Measurements from ENCODE around the gene BCAN.
A peak's percentile ranks its signal among the peaks of the same experiment; 100 is the strongest.

Gene BCAN

GRCh38 chr1:156641761-156642264 is at the start of gene BCAN:
Gene BCAN (plus strand): TSS chr1:156642117. CDS start chr1:156646055, 3,938 bp downstream.
- H3K27ac Mint-ChIP-seq = peak within 1 kb of the TSS in 1 of 3 experiments; percentile 77

DNA sequence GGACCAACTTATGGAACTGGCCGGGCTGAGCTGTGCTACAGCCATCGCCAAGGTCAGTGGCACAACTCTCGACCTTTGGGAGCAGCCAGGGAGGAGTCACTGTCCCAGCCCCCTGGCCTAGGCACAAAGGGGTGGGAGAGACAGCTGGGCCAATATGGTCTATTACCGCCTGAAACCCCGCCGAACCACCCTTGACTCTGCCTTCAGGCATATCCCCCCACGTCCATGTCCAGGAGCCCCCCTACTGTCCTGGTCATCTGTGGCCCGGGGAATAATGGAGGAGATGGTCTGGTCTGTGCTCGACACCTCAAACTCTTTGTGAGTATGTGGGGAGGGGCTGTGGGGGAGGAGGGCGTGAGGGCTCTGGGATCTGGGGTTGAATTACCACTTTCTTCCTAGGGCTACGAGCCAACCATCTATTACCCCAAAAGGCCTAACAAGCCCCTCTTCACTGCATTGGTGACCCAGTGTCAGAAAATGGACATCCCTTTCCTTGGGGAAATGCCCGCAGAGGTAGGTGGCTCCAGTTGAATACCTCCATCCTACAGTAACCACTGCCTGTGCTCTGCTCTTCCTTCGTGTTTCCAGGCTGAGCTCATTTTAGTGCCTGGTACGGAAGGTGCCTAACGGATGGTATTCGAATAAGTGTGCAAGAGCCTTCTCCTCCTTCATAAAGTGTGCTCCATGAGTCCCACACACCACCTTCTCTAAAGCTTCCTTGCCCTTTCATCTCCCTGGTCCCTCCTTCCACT is 49.6 kb upstream of the BCAN start:
- Mint-ChIP-seq H3K9me3 (no peaks in the 10 kb centered on the region), H3K4me3 (peak overlapping the region; percentile 84 to 85 (median 84)), H3K36me3 (ENCODE audit: low read depth) (peaks cover 20% of the 10 kb centered on the region), H3K4me1 (peaks cover 12% of the 10 kb centered on the region), H3K27me3 (ENCODE audit: low read depth) (no peaks in the 10 kb centered on the region), H3K27ac (peak overlapping the region in 2 of 3 experiments; percentile 38 to 63)
- TF ChIP-seq, protein P1, sequence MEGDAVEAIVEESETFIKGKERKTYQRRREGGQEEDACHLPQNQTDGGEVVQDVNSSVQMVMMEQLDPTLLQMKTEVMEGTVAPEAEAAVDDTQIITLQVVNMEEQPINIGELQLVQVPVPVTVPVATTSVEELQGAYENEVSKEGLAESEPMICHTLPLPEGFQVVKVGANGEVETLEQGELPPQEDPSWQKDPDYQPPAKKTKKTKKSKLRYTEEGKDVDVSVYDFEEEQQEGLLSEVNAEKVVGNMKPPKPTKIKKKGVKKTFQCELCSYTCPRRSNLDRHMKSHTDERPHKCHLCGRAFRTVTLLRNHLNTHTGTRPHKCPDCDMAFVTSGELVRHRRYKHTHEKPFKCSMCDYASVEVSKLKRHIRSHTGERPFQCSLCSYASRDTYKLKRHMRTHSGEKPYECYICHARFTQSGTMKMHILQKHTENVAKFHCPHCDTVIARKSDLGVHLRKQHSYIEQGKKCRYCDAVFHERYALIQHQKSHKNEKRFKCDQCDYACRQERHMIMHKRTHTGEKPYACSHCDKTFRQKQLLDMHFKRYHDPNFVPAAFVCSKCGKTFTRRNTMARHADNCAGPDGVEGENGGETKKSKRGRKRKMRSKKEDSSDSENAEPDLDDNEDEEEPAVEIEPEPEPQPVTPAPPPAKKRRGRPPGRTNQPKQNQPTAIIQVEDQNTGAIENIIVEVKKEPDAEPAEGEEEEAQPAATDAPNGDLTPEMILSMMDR (IDR thresholded peaks at IDR 0.05; ENCODE audit: unreplicated experiment in 3 of 3) = no peak

More at GRCh38 chr1:156641761-156642264, at the start of gene BCAN:
- no peaks in the 10 kb centered on the region for H3K9me3 Mint-ChIP-seq
- H3K27me3 Mint-ChIP-seq (ENCODE audit: low read depth) = peaks cover 86% of the 10 kb centered on the region
- H3K4me3 Mint-ChIP-seq = peak within 1 kb of the TSS; percentile 70 to 84 (median 75)
- peaks cover 29% of the 10 kb centered on the region for H3K4me1 Mint-ChIP-seq
- H3K36me3 Mint-ChIP-seq (ENCODE audit: low read depth) = no peaks in the 10 kb centered on the region
- TF ChIP-seq, protein P1 (IDR thresholded peaks at IDR 0.05; ENCODE audit: unreplicated experiment in 3 of 3) = no peak

- TF ChIP-seq, protein P1 (IDR thresholded peaks at IDR 0.05; ENCODE audit: unreplicated experiment in 3 of 3) = no peak
- no peaks in the 10 kb centered on the region for H3K9me3 Mint-ChIP-seq
- peak overlapping the region in 2 of 3 experiments; percentile 38 to 63 for H3K27ac Mint-ChIP-seq
- peaks cover 12% of the 10 kb centered on the region for H3K4me1 Mint-ChIP-seq
- H3K27me3 Mint-ChIP-seq (ENCODE audit: low read depth) = no peaks in the 10 kb centered on the region
- H3K4me3 Mint-ChIP-seq = peak overlapping the region; percentile 84 to 85 (median 84)
- peaks cover 22% of the 10 kb centered on the region for H3K36me3 Mint-ChIP-seq (ENCODE audit: low read depth)
These were observed 48.8 kb upstream of the BCAN start for GRCh38 chr1:156592910-156593660.

GRCh38 chr1:156593661-156593989 is 48.3 kb upstream of the BCAN start:
- peaks cover 12% of the 10 kb centered on the region for H3K4me1 Mint-ChIP-seq
- H3K4me3 Mint-ChIP-seq = peak overlapping the region in 2 of 3 experiments; percentile 31 to 85
- TF ChIP-seq, protein P1 (IDR thresholded peaks at IDR 0.05; ENCODE audit: unreplicated experiment in 3 of 3) = no peak
- H3K27me3 Mint-ChIP-seq (ENCODE audit: low read depth) = no peaks in the 10 kb centered on the region
- no peaks in the 10 kb centered on the region for H3K9me3 Mint-ChIP-seq
- H3K36me3 Mint-ChIP-seq (ENCODE audit: low read depth) = peaks cover 27% of the 10 kb centered on the region
- no peak overlapping the region for H3K27ac Mint-ChIP-seq

DNA sequence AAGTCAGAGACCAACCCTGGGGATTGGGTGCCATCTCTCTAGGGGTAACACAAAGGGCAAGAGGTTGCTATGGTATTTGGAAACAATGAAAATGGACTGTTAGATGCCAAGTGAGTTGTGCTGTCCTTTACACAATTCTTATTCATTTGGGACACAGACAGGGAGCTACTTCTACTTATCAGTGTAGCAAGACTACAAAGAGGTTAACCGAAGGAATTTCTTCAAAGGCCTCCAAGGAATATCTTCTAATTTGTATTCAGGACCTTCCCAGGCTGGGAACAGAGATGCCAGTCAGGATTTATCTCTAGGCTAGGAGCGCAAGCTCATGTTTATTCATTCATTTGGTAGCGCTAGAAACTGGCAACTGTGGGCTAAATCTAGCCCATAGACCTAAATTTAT is 47.7 kb upstream of the BCAN start:
- TF ChIP-seq, protein P1 (IDR thresholded peaks at IDR 0.05; ENCODE audit: unreplicated experiment in 3 of 3) = no peak
- H3K27me3 Mint-ChIP-seq (ENCODE audit: low read depth) = no peaks in the 10 kb centered on the region

More for the DNA sequence above, 47.7 kb upstream of the BCAN start:
- Mint-ChIP-seq H3K4me1 (peaks cover 12% of the 10 kb centered on the region), H3K4me3 (peak overlapping the region in 2 of 3 experiments; percentile 24 to 31), H3K9me3 (no peaks in the 10 kb centered on the region), H3K27ac (peak overlapping the region in 1 of 3 experiments; percentile 48), H3K36me3 (ENCODE audit: low read depth) (peaks cover 30% of the 10 kb centered on the region)
